Kidney (tissue), 14 donors: Measurements from ENCODE around the gene CACNB4. TPM values are rescaled to one million over a fixed set of nuclear protein-coding genes. Genes with fewer than 3 reads are reported as not detected.
"Not testable (repeated sequence)": the region's sequence is repeated elsewhere in the genome, so short reads cannot be mapped to it uniquely, and the experiment has no call there.

Source experiments
- DNase-seq, 5 donors: peaks; one replicate each; pipeline ENCODE4 v3.0.0-alpha.2; 2013 to 2020
- FAIRE-seq: peaks from 2 replicates; lab custom pipeline; 2012; peaks lifted over from hg19 to GRCh38; lab: Jason Lieb, UNC
- H3K27ac ChIP-seq, 2 donors: one replicate each; pipeline ENCODE4 v1.7.0; 2013; ENCODE audit warnings: low read depth in 2 of 2, low read length in 2 of 2, inconsistent platforms in 1 of 2
- H3K27me3 ChIP-seq: one replicate; pipeline ENCODE4 v1.7.1; 2013; ENCODE audit warnings: low read length, inconsistent platforms; ENCODE audit not compliant: control insufficient read depth, insufficient read depth
- H3K36me3 ChIP-seq, 3 donors: one replicate each; pipeline versions ENCODE4 v1.7.0 to v1.7.1; 2013; ENCODE audit warnings: low read length in 3 of 3, control low read depth in 1 of 3, inconsistent platforms in 1 of 3; ENCODE audit not compliant: insufficient read depth in 3 of 3, control insufficient read depth in 2 of 3
- H3K4me1 ChIP-seq, 3 donors: one replicate each; pipeline versions ENCODE4 v1.7.0 to v1.7.1; 2013; ENCODE audit warnings: low read length in 3 of 3, inconsistent platforms in 1 of 3, low read depth in 1 of 3; ENCODE audit not compliant: control insufficient read depth in 2 of 3, insufficient read depth in 2 of 3
- H3K4me3 ChIP-seq, 3 donors: one replicate each; pipeline versions ENCODE4 v1.7.0 to v1.8.1; 2013; ENCODE audit warnings: low read length in 3 of 3, control low read depth in 1 of 3, inconsistent platforms in 1 of 3
- H3K9ac ChIP-seq, 3 donors: one replicate each; pipeline versions ENCODE4 v1.7.0 to v1.7.1; 2013; ENCODE audit warnings: low read length in 3 of 3, control low read depth in 1 of 3, inconsistent platforms in 1 of 3
- H3K9me3 ChIP-seq, 3 donors: one replicate each; pipeline versions ENCODE4 v1.7.0 to v1.7.1; 2013; ENCODE audit warnings: low read length in 3 of 3, control low read depth in 1 of 3, inconsistent platforms in 1 of 3; ENCODE audit not compliant: control insufficient read depth in 2 of 3, insufficient read depth in 1 of 3
- CTCF ChIP-seq: IDR thresholded peaks from 3 replicates; pipeline ENCODE4 v1.5.1; 2012; ENCODE audit warnings: mild to moderate bottlenecking, moderate library complexity, borderline replicate concordance; ENCODE audit not compliant: insufficient read depth; ENCODE audit errors: extremely low read depth
- intact Hi-C: fragments of 100-400 bp; cut with DNase I; formaldehyde crosslinking; loops from one replicate; pipeline ENCODE4 v1.11.1; 2022
- polyA plus RNA-seq: library from polyadenylated mRNA; stranded (reverse); fragments of 350-450 nt; fragmentation: Illumina TruSeq; extraction: RNeasy Lipid Tissue Mini Kit (QIAGEN cat#74804); gene quantifications from one replicate; pipeline ENCODE4 v1.2.3, GENCODE V29; 2014; ENCODE audit warnings: low read depth, low replicate concordance; ENCODE audit not compliant: insufficient read depth
- total RNA-seq: library from RNA; stranded (reverse); fragmentation: NEBNext Ultra II Directional; extraction: Animal tissue kit (Norgen Biotek cat#: 25700); gene quantifications from one replicate; pipeline ENCODE4 v1.2.1, GENCODE V29; 2021
- donor health status: control.
- donor health status: control.
- donor health status: control.
- donor health status: control.
- donor health status: control.
- donor health status: DM: yes; HTN: yes; CAD: no.
- donor health status: Normal renal cell carcinoma (clear cell type).

The CACNB4 gene
- total and polyA plus RNA-seq, 2 donors from 2014 or later = 1.3 to 2.2 TPM

GRCh38 chr2:152095146-152095545 lies 3.7 kb downstream of the CACNB4 start:
- TF ChIP-seq CTCF = no peak
- FAIRE-seq (no peak), DNase-seq (no peak)
- no peak overlapping the region for H3K9ac ChIP-seq
- no peak overlapping the region for H3K27ac ChIP-seq
- peaks cover 4% of the 10 kb centered on the region for H3K27me3 ChIP-seq
- peaks cover 0 to 7% (median 5%) of the 10 kb centered on the region in 3 donors for H3K4me1 ChIP-seq
- H3K36me3 ChIP-seq = no peaks in the 10 kb centered on the region
- intact Hi-C loops = no loop called here
- H3K9me3 ChIP-seq = no peaks in the 10 kb centered on the region
- no peak overlapping the region for H3K4me3 ChIP-seq

- no peaks in the 10 kb centered on the region for H3K9me3 ChIP-seq
- DNase-seq (no peak), FAIRE-seq (no peak)
- no peak for TF ChIP-seq CTCF
- intact Hi-C loops = no loop called here
- H3K27me3 ChIP-seq = no peaks in the 10 kb centered on the region
- no peak overlapping the region for H3K9ac ChIP-seq
- no peak overlapping the region for H3K4me3 ChIP-seq
- no peaks in the 10 kb centered on the region for H3K36me3 ChIP-seq
- peaks cover 0 to 2% (median 0%) of the 10 kb centered on the region in 3 donors for H3K4me1 ChIP-seq
- H3K27ac ChIP-seq = no peak overlapping the region
These were observed 4.8 kb downstream of the CACNB4 start for GRCh38 chr2:152094014-152094413.

GRCh38 chr2:152093464-152093863 lies 5.4 kb downstream of the CACNB4 start:
- Histone ChIP-seq H3K36me3 (no peaks in the 10 kb centered on the region), H3K4me3 (no peak overlapping the region), H3K27me3 (no peaks in the 10 kb centered on the region), H3K9ac (no peak overlapping the region), H3K4me1 (peaks cover 0 to 2% (median 0%) of the 10 kb centered on the region in 3 donors), H3K27ac (no peak overlapping the region), H3K9me3 (no peaks in the 10 kb centered on the region)
- FAIRE-seq (no peak), DNase-seq (no peak)
- intact Hi-C loops = no loop called here
- TF ChIP-seq CTCF = no peak

- H3K27me3 ChIP-seq = no peaks in the 10 kb centered on the region
- intact Hi-C loops = no loop called here
- no peaks in the 10 kb centered on the region for H3K9me3 ChIP-seq
- H3K36me3 ChIP-seq = no peaks in the 10 kb centered on the region
- H3K4me3 ChIP-seq = no peak overlapping the region
- H3K9ac ChIP-seq = no peak overlapping the region
- no peak for FAIRE-seq
- no peak overlapping the region for H3K27ac ChIP-seq
- no peak for TF ChIP-seq CTCF
- H3K4me1 ChIP-seq = no peaks in the 10 kb centered on the region
- no peak for DNase-seq
These were observed 6.7 kb downstream of the CACNB4 start for GRCh38 chr2:152092095-152092494.

GRCh38 chr2:152090726-152091125 lies 8.1 kb downstream of the CACNB4 start:
- H3K36me3 ChIP-seq, FAIRE-seq: not testable (repeated sequence)

More at GRCh38 chr2:152090726-152091125, 8.1 kb downstream of the CACNB4 start:
- DNase-seq, intact Hi-C loops, H3K9ac ChIP-seq, H3K4me1 ChIP-seq, H3K27ac ChIP-seq, H3K9me3 ChIP-seq, H3K27me3 ChIP-seq, H3K4me3 ChIP-seq: not testable (repeated sequence)
